NCI-H146 treated with DMSO at 0.1 percent for 48 hours (cell line): ENCODE measurements around the gene GTF2H4.
"Not testable (repeated sequence)": the region's sequence is repeated elsewhere in the genome, so short reads cannot be mapped to it uniquely, and the experiment has no call there.

Source experiments
- DNase-seq: peaks from one replicate; lab custom pipeline; 2025; ENCODE audit not compliant: unreplicated experiment; lab: John Stamatoyannopoulos, UW

The GTF2H4 gene

GRCh38 chr6:30917487-30917886, 9.5 kb downstream of the GTF2H4 start:
- no peak for DNase-seq

- DNase-seq, result no peak
Observed at GRCh38 chr6:30918670-30919069, 10.7 kb downstream of the GTF2H4 start.

- DNase-seq, result no peak
Observed at GRCh38 chr6:30922447-30922852, 14.4 kb downstream of the GTF2H4 start.

GRCh38 chr6:30924040-30924627, 16.1 kb downstream of the GTF2H4 start:
- not testable (repeated sequence) for DNase-seq

- no peak for DNase-seq
Observed at GRCh38 chr6:30926644-30927043, 18.6 kb downstream of the GTF2H4 start.

GRCh38 chr6:30927080-30927479, 19.1 kb downstream of the GTF2H4 start:
- DNase-seq, result not testable (repeated sequence)

- no peak for DNase-seq
Observed at GRCh38 chr6:30928677-30929076, 20.7 kb downstream of the GTF2H4 start.

- no peak for DNase-seq
Observed at GRCh38 chr6:30930506-30930905, 22.5 kb downstream of the GTF2H4 start.

- no peak for DNase-seq
Observed at GRCh38 chr6:30931272-30931671, 23.3 kb downstream of the GTF2H4 start.

- DNase-seq, result no peak
Observed at GRCh38 chr6:30931969-30932645, 24.1 kb downstream of the GTF2H4 start, which contains the start of gene SFTA2. TSS of gene SFTA2 (minus strand) at chr6:30932170. CDS start at chr6:30932096, 74 bp downstream.

- DNase-seq, result no peak
Observed at GRCh38 chr6:30932665-30933365, 24.8 kb downstream of the GTF2H4 start.

- DNase-seq, result no peak
Observed at GRCh38 chr6:30935018-30935417, 27.0 kb downstream of the GTF2H4 start.

- DNase-seq, result no peak
Observed at GRCh38 chr6:30937265-30937664, 29.3 kb downstream of the GTF2H4 start.

- no peak for DNase-seq
Observed at GRCh38 chr6:30938730-30939129, 30.7 kb downstream of the GTF2H4 start.

GRCh38 chr6:30939473-30939872, 31.5 kb downstream of the GTF2H4 start:
- DNase-seq, result no peak

- DNase-seq, result no peak
Observed at GRCh38 chr6:30940361-30940986, 32.5 kb downstream of the GTF2H4 start, which contains the start of gene MUCL3. TSS of gene MUCL3 (plus strand) at chr6:30940973. CDS start at chr6:30941000, 27 bp downstream.

GRCh38 chr6:30942338-30943060, 34.5 kb downstream of the GTF2H4 start:
- DNase-seq, result no peak

- DNase-seq, result no peak
Observed at GRCh38 chr6:30944051-30944450, 36.0 kb downstream of the GTF2H4 start.

GRCh38 chr6:30945281-30945680, 37.3 kb downstream of the GTF2H4 start:
- no peak for DNase-seq

- DNase-seq, result no peak
Observed at GRCh38 chr6:30947231-30947630, 39.2 kb downstream of the GTF2H4 start.

- no peak for DNase-seq
Observed at GRCh38 chr6:30948811-30949210, 40.8 kb downstream of the GTF2H4 start.
